Stimulated activated CD4-positive, alpha-beta T cell treated with anti-CD3 and anti-CD28 coated beads, Interleukin-2, amount 100 ng/mL, for 24 hours (primary cell): ENCODE results near the gene TMPRSS9.

ENCODE experiments used
- DNase-seq, 2 donors: peaks; one replicate each; pipeline ENCODE4 v3.0.0-alpha.2; 2020

TMPRSS9 gene

GRCh38 chr19:2424686-2425621, 64.9 kb downstream of the TMPRSS9 start:
- no peak for DNase-seq

GRCh38 chr19:2425622-2426581, 65.8 kb downstream of the TMPRSS9 start:
- DNase-seq = no peak

- DNase-seq = peak; percentile 59 to 66
Measured at GRCh38 chr19:2426611-2427428, 66.8 kb downstream of the TMPRSS9 start.

GRCh38 chr19:2427429-2428320, 67.6 kb downstream of the TMPRSS9 start, which contains the start of gene TIMM13:
Gene TIMM13 (minus strand): TSS chr19:2427586. CDS start chr19:2427533, 53 bp downstream.
- peak; percentile 96 to 97 for DNase-seq

- DNase-seq = no peak
Measured at GRCh38 chr19:2428321-2428690, 68.2 kb downstream of the TMPRSS9 start.

GRCh38 chr19:2428756-2429711, 69.0 kb downstream of the TMPRSS9 start:
- DNase-seq = no peak

GRCh38 chr19:2429917-2430535, 70.0 kb downstream of the TMPRSS9 start:
- no peak for DNase-seq

- no peak for DNase-seq
Measured at GRCh38 chr19:2431318-2432055, 71.4 kb downstream of the TMPRSS9 start.

- DNase-seq = no peak
Measured at GRCh38 chr19:2432131-2432848, 72.2 kb downstream of the TMPRSS9 start.

- DNase-seq = no peak
Measured at GRCh38 chr19:2433854-2434253, 73.8 kb downstream of the TMPRSS9 start.

GRCh38 chr19:2434267-2434666, 74.2 kb downstream of the TMPRSS9 start:
- no peak for DNase-seq

- no peak for DNase-seq
Measured at GRCh38 chr19:2434721-2435265, 74.7 kb downstream of the TMPRSS9 start.

- no peak for DNase-seq
Measured at GRCh38 chr19:2436384-2436783, 76.3 kb downstream of the TMPRSS9 start.

- DNase-seq = no peak
Measured at GRCh38 chr19:2436926-2437325, 76.9 kb downstream of the TMPRSS9 start.

- no peak for DNase-seq
Measured at GRCh38 chr19:2438178-2438577, 78.1 kb downstream of the TMPRSS9 start.

- no peak for DNase-seq
Measured at GRCh38 chr19:2440515-2440914, 80.5 kb downstream of the TMPRSS9 start.

- DNase-seq = no peak
Measured at GRCh38 chr19:2441096-2441752, 81.2 kb downstream of the TMPRSS9 start.
